SK-N-SH treated with all-trans-retinoic acid at 6 μM for 48 hours (cell line): ENCODE results near the gene KAT2B.
"Not testable (repeated sequence)": the region's sequence is repeated elsewhere in the genome, so short reads cannot be mapped to it uniquely, and the experiment has no call there.

Experiments
- ARNTL ChIP-seq: fragments of 450-650 bp; formaldehyde crosslinking; IDR thresholded peaks from 2 replicates; pipeline ENCODE4 v1.5.0; 2020; ENCODE audit warnings: low read depth, mild to moderate bottlenecking, moderate library complexity, borderline replicate concordance
- BACH2 ChIP-seq: fragments of 250-450 bp; sonication (Bioruptor Pico); IDR thresholded peaks from 2 replicates; pipeline ENCODE4 v1.9.0; 2021; ENCODE audit warnings: mild to moderate bottlenecking, borderline replicate concordance
- GLIS3 ChIP-seq: fragments of 250-450 bp; sonication (Bioruptor Pico); IDR thresholded peaks from 2 replicates; pipeline ENCODE4 v1.5.0; 2020; ENCODE audit warnings: mild to moderate bottlenecking, moderate library complexity
- ISL1 ChIP-seq: fragments of 250-450 bp; sonication (Bioruptor Pico); IDR thresholded peaks from 2 replicates; pipeline ENCODE4 v2.1.2; 2022; ENCODE audit warnings: mild to moderate bottlenecking, moderate library complexity
- TCF4 ChIP-seq: fragments of 250-450 bp; sonication (Bioruptor Pico); IDR thresholded peaks from 2 replicates; pipeline ENCODE4 v1.8.0; 2021; ENCODE audit warnings: mild to moderate bottlenecking, moderate library complexity, borderline replicate concordance
- TSHZ2 ChIP-seq: fragments of 250-450 bp; sonication (Bioruptor Pico); IDR thresholded peaks from 2 replicates; pipeline ENCODE4 v1.5.0; 2020; ENCODE audit warnings: mild to moderate bottlenecking, moderate library complexity
- ZC3H10 ChIP-seq: fragments of 250-450 bp; sonication (Bioruptor Pico); IDR thresholded peaks from 2 replicates; pipeline ENCODE4 v1.5.1; 2021; ENCODE audit warnings: mild to moderate bottlenecking, moderate library complexity
- ZFP3 ChIP-seq: fragments of 250-450 bp; sonication (Bioruptor Pico); IDR thresholded peaks from 2 replicates; pipeline ENCODE4 v1.5.0; 2020; ENCODE audit warnings: mild to moderate bottlenecking, moderate library complexity
- ZNF70 ChIP-seq: fragments of 450-650 bp; formaldehyde crosslinking; IDR thresholded peaks from 2 replicates; pipeline ENCODE4 v1.5.0; 2020; ENCODE audit warnings: mild to moderate bottlenecking, moderate library complexity

DNA sequence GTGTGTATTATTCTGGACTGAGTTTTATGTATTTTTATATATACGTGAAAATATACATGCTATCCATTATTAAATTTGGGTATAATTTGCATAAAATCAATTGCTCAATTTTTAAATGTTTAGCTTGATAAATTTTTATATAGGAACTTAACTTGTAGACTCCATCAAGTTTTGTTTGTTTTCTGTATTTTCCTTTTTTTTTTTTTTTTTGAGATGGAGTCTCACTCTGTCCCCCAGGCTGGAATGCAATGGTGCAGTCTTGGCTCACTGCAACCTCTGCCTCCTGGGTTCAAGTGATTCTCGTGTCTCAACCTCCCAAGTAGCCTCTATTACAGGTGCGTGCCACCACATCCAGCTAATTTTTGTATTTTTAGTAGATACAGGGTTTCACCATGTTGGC lies 24.2 kb upstream of the KAT2B start:
- not testable (repeated sequence) for TF ChIP-seq ZFP3; BACH2 (CRISPR knock-in tag); ISL1; ZC3H10; ZNF70 (CRISPR knock-in tag); ARNTL (CRISPR knock-in tag); GLIS3; TSHZ2 (CRISPR knock-in tag); TCF4 (CRISPR knock-in tag)
